NT2/D1 (cell line): ENCODE results near the gene IL36RN.

Source experiments
- SUZ12 ChIP-seq: IDR thresholded peaks from 2 replicates; pipeline ENCODE4 v1.6.1; 2011; ENCODE audit not compliant: insufficient read length, insufficient read depth; ENCODE audit errors: extremely low read depth
- YY1 ChIP-seq: IDR thresholded peaks from 2 replicates; pipeline ENCODE4 v1.6.1; 2011; ENCODE audit not compliant: insufficient read length, insufficient read depth
- ZNF274 ChIP-seq: IDR thresholded peaks from 2 replicates; pipeline ENCODE4 v1.6.1; 2011; ENCODE audit warnings: mild to moderate bottlenecking, low read depth, low read length

- TF ChIP-seq ZNF274, result no peak
- TF ChIP-seq YY1, result no peak
- TF ChIP-seq SUZ12, result no peak
Measured at GRCh38 chr2:113073325-113073834, 14.4 kb downstream of the IL36RN start.
